Measurements from ENCODE around the gene SYT1. TPM values are rescaled to one million over a fixed set of nuclear protein-coding genes. Genes with fewer than 3 reads are reported as not detected.

Gene SYT1
- total RNA-seq, 1 experiment from 2014 or later: 44.9 TPM

DNA sequence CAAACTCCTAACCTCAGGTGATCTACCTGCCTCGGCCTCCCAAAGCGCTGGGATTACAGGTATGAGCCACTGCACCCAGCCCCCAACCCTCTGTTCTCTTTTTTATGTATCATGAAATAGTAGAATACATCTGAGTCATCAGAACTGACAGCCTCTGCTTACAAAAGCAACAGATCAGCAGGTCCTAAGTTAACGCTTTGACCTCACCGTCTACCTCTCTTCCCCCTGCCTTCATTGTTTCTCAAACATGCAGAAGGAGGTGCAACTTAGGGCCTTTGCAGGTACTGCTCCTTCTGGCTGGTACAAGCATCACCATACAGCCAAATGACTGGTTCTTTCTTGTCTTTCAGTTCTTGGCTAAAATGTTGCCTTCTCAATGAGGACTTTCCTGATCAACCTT, 577.0 kb downstream of the SYT1 start:
- Histone ChIP-seq H3K36me3 (ENCODE audit: control insufficient read depth in 1 of 2, insufficient read depth in 2 of 2, low read length in 2 of 2) (no peaks in the 10 kb centered on the region), H3K4me1 (ENCODE audit: control insufficient read depth in 1 of 2, insufficient read depth in 2 of 2, low read length in 2 of 2) (peaks cover 0 to 12% of the 10 kb centered on the region in 2 experiments; a peak in 2 of 4 replicates), H3K79me2 (ENCODE audit: insufficient read depth, low read length) (no peaks in the 10 kb centered on the region), H3K4me3 (replicated peaks in 1 of 2; ENCODE audit: low read depth in 1 of 2, low read length in 2 of 2) (no peak overlapping the region), H3K4me2 (ENCODE audit: low read length) (no peak overlapping the region), H3K9ac (ENCODE audit: low read length) (no peak overlapping the region), H3K9me2 (ENCODE audit: insufficient read depth) (no peaks in the 10 kb centered on the region), H3K27ac (ENCODE audit: low read depth, low read length) (no peak overlapping the region), H3K27me3 (ENCODE audit: insufficient read depth, low read length) (no peaks in the 10 kb centered on the region), H4K20me1 (ENCODE audit: insufficient read depth) (no peaks in the 10 kb centered on the region), H2AFZ (ENCODE audit: low read depth, low read length, poor library complexity, severe bottlenecking) (no peak overlapping the region), H3K9me3 (ENCODE audit: control insufficient read depth in 1 of 2, insufficient read depth in 1 of 2, low read depth in 1 of 2, low read length in 2 of 2) (no peaks in the 10 kb centered on the region)
- POLR2A ChIA-PET: no interaction called here
- intact Hi-C loops (cut with micrococcal nuclease): no loop called here
- DNase-seq (ENCODE audit: low read depth, low spot score) (no peak), ATAC-seq (no peak)
- RAD21 ChIA-PET (ENCODE audit: low non-redundant PET in 1 of 2, low total read pairs in 2 of 2, uncharacterized antibody in 2 of 2, unreplicated experiment in 2 of 2): no interaction called here
- BruUV-seq (replicated peaks): no TSS peak
- TF ChIP-seq TCF7L2 (IDR thresholded peaks at IDR 0.05; ENCODE audit: borderline replicate concordance, extremely low read depth, insufficient read depth, insufficient read length) (no peak), MAX (IDR thresholded peaks at IDR 0.05) (no peak), EZH2 (IDR thresholded peaks at IDR 0.05) (no peak), EGR1 (IDR thresholded peaks at IDR 0.05; ENCODE audit: low read depth) (no peak), POLR2A (IDR thresholded peaks at IDR 0.05; ENCODE audit: borderline replicate concordance, extremely low read depth, insufficient read depth, insufficient read length) (no peak), CTCF (IDR thresholded peaks at IDR 0.05 in 2 of 3, conservative IDR thresholded peaks at IDR 0.05 in 1 of 3; ENCODE audit: borderline replicate concordance in 1 of 3, insufficient read depth in 1 of 3, low read depth in 2 of 3, low read length in 2 of 3) (no peak), JUND (IDR thresholded peaks at IDR 0.05) (no peak), ZFX (IDR thresholded peaks at IDR 0.05) (no peak), ELF1 (IDR thresholded peaks at IDR 0.05; ENCODE audit: borderline replicate concordance, low read depth) (no peak), CEBPB (IDR thresholded peaks at IDR 0.05; ENCODE audit: low read depth) (no peak), ZBTB33 (IDR thresholded peaks at IDR 0.05; ENCODE audit: extremely low read depth, insufficient replicate concordance, low read length) (no peak)
- TF ChIP-seq, protein P1, sequence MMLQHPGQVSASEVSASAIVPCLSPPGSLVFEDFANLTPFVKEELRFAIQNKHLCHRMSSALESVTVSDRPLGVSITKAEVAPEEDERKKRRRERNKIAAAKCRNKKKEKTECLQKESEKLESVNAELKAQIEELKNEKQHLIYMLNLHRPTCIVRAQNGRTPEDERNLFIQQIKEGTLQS (IDR thresholded peaks at IDR 0.05): no peak
- CTCF ChIA-PET: no interaction called here

Measured in HCT116 (cell line).